Lower leg skin (tissue), 3 donors: ENCODE results near the gene RHOB.

Source experiments
- POLR2A ChIP-seq, 2 donors: fragments of 450-650 bp; IDR thresholded peaks; one replicate each; pipeline ENCODE4 v1.6.1; 2016 to 2017; ENCODE audit warnings: antibody characterized with exemption in 2 of 2, mild to moderate bottlenecking in 1 of 2, moderate library complexity in 1 of 2
- TF ChIP-seq, protein P1 (sequence below), 3 donors: fragments of 450-650 bp; IDR thresholded peaks; one replicate each; pipeline ENCODE4 v1.5.1; 2016; ENCODE audit warnings: antibody characterized with exemption in 3 of 3, mild to moderate bottlenecking in 3 of 3, moderate library complexity in 2 of 3

DNA sequence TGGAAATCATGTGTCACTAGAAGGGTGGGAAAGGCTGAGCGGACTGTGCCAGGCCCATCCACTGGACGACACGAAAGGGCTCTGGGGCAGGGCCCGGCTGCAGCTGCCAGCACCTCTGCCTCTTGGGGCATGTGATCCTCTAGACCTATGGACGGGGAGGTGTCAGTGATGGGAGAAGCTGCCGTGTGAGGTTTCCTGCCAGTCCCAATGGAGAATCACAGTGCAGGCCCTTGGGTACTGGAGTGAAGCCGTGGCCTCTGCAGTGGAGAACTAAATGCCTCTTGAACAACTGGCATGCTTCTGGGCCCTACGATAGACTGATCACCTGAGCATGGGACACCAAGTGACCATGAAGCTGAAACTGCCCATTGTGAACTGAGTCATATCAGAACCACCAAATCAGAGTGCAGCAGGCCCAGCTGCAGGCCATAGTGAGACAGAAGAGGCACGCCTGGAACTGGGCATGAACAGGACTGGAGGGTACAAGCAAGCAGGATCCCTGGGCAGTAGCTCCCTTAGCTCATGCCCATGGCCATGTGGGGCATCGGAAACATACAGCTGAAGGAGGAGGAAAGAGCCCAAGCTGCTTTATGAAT is 18.8 kb upstream of the RHOB start:
- TF ChIP-seq, protein P1, sequence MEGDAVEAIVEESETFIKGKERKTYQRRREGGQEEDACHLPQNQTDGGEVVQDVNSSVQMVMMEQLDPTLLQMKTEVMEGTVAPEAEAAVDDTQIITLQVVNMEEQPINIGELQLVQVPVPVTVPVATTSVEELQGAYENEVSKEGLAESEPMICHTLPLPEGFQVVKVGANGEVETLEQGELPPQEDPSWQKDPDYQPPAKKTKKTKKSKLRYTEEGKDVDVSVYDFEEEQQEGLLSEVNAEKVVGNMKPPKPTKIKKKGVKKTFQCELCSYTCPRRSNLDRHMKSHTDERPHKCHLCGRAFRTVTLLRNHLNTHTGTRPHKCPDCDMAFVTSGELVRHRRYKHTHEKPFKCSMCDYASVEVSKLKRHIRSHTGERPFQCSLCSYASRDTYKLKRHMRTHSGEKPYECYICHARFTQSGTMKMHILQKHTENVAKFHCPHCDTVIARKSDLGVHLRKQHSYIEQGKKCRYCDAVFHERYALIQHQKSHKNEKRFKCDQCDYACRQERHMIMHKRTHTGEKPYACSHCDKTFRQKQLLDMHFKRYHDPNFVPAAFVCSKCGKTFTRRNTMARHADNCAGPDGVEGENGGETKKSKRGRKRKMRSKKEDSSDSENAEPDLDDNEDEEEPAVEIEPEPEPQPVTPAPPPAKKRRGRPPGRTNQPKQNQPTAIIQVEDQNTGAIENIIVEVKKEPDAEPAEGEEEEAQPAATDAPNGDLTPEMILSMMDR (IDR thresholded peaks at IDR 0.05), result no peak
- no peak for TF ChIP-seq POLR2A (IDR thresholded peaks at IDR 0.05)
